NCI-H2081 (cell line): ENCODE measurements around the gene HIVEP2.
A peak's percentile ranks its signal among the peaks of the same experiment; 100 is the strongest.

ENCODE experiments used
- DNase-seq, 2 experiments: peaks; one replicate each; lab custom pipeline; 2025; lab: John Stamatoyannopoulos, UW

The HIVEP2 gene

GRCh38 chr6:142843361-142843760, 101.6 kb downstream of the HIVEP2 start:
- no peak for DNase-seq

- DNase-seq: no peak
These were observed 102.3 kb downstream of the HIVEP2 start for GRCh38 chr6:142842418-142843261.

GRCh38 chr6:142841915-142842314, 103.1 kb downstream of the HIVEP2 start:
- DNase-seq: no peak

GRCh38 chr6:142839686-142840040, 105.3 kb downstream of the HIVEP2 start:
- no peak for DNase-seq

GRCh38 chr6:142838821-142839685, 105.9 kb downstream of the HIVEP2 start:
- no peak for DNase-seq

- DNase-seq: no peak
These were observed 109.0 kb downstream of the HIVEP2 start for GRCh38 chr6:142835787-142836535.

GRCh38 chr6:142834853-142835252, 110.1 kb downstream of the HIVEP2 start:
- no peak for DNase-seq

GRCh38 chr6:142833798-142834197, 111.2 kb downstream of the HIVEP2 start:
- DNase-seq: no peak

- DNase-seq: no peak
These were observed 111.9 kb downstream of the HIVEP2 start for GRCh38 chr6:142833054-142833453.

- no peak for DNase-seq
These were observed 114.2 kb downstream of the HIVEP2 start for GRCh38 chr6:142830807-142831206.

GRCh38 chr6:142830116-142830710, 114.8 kb downstream of the HIVEP2 start:
- no peak for DNase-seq

GRCh38 chr6:142829556-142829955, 115.4 kb downstream of the HIVEP2 start:
- DNase-seq: no peak

- DNase-seq: no peak
These were observed 117.0 kb downstream of the HIVEP2 start for GRCh38 chr6:142827991-142828390.

GRCh38 chr6:142827369-142827768, 117.6 kb downstream of the HIVEP2 start:
- no peak for DNase-seq

GRCh38 chr6:142825760-142826159, 119.2 kb downstream of the HIVEP2 start:
- DNase-seq: no peak

- no peak for DNase-seq
These were observed 120.5 kb downstream of the HIVEP2 start for GRCh38 chr6:142824426-142824825.

- no peak for DNase-seq
These were observed 121.6 kb downstream of the HIVEP2 start for GRCh38 chr6:142823256-142823902.

- peak in 1 of 2 experiments; percentile 0 for DNase-seq
These were observed 122.1 kb downstream of the HIVEP2 start for GRCh38 chr6:142822842-142823241.

- DNase-seq: no peak
These were observed 122.6 kb downstream of the HIVEP2 start for GRCh38 chr6:142822383-142822782.

- no peak for DNase-seq
These were observed 123.1 kb downstream of the HIVEP2 start for GRCh38 chr6:142821860-142822259.

GRCh38 chr6:142821164-142821716, 123.7 kb downstream of the HIVEP2 start:
- no peak for DNase-seq
